PC-3 (cell line): ENCODE results near the gene SUGT1. TPM values are rescaled to one million over a fixed set of nuclear protein-coding genes. Genes with fewer than 3 reads are reported as not detected.

Experiments
- ATAC-seq: fragments of 200-7000 bp; cut with Tn5 transposase; 2 replicates; pipeline ENCODE4 v1.9.1; 2020; ENCODE audit warnings: mild to moderate bottlenecking, moderate library complexity
- BruUV-seq: library from RNA; stranded (reverse); fragments of 400-500 nt; replicated peaks from 2 replicates; lab custom pipeline; 2021; lab: Mats Ljungman, UMichigan
- CTCF ChIA-PET: fragments of 300-600 bp; sonication (Branson Sonifier 250); formaldehyde crosslinking; loops from one replicate; lab custom pipeline; 2022; ENCODE audit warnings: antibody characterized with exemption; lab: Charles Lee
- POLR2A ChIA-PET: fragments of 300-600 bp; sonication (Branson Sonifier 250); formaldehyde crosslinking; loops from one replicate; lab custom pipeline; 2022; ENCODE audit warnings: antibody characterized with exemption; ENCODE audit not compliant: unreplicated experiment; lab: Charles Lee
- DNase-seq: peaks from one replicate; pipeline ENCODE4 v3.0.0-alpha.2; 2015
- H2AFZ ChIP-seq: fragments of 300-600 bp; sonication (generic); 2 replicates; pipeline ENCODE4 v1.6.0; 2016; ENCODE audit warnings: antibody characterized with exemption, low read length
- H3F3A ChIP-seq: fragments of 300-600 bp; sonication (generic); one replicate; pipeline ENCODE4 v1.6.0; 2017; ENCODE audit warnings: antibody characterized with exemption, low read length, control low read depth, mild to moderate bottlenecking; ENCODE audit not compliant: unreplicated experiment
- H3K27ac ChIP-seq: fragments of 300-600 bp; sonication (generic); 2 replicates; pipeline ENCODE4 v1.5.1; 2016; ENCODE audit warnings: mild to moderate bottlenecking, low read length
- H3K27me3 ChIP-seq: fragments of 300-600 bp; sonication (generic); 2 replicates; pipeline ENCODE4 v1.6.1; 2016; ENCODE audit warnings: low read length, mixed read lengths
- H3K36me3 ChIP-seq: fragments of 300-600 bp; sonication (generic); 2 replicates; pipeline ENCODE4 v1.6.1; 2016; ENCODE audit warnings: low read depth, mixed run types, low read length, mixed read lengths
- H3K4me1 ChIP-seq: fragments of 300-600 bp; sonication (generic); 2 replicates; pipeline ENCODE4 v1.5.1; 2016; ENCODE audit warnings: low read length; ENCODE audit not compliant: insufficient read depth
- H3K4me2 ChIP-seq: fragments of 300-600 bp; sonication (generic); 2 replicates; pipeline ENCODE4 v1.6.0; 2016; ENCODE audit warnings: low read length
- H3K4me3 ChIP-seq: fragments of 300-600 bp; sonication (generic); 2 replicates; pipeline ENCODE4 v1.5.1; 2016; ENCODE audit warnings: mild to moderate bottlenecking, low read length, mixed read lengths
- H3K79me2 ChIP-seq: fragments of 300-600 bp; sonication (generic); 2 replicates; pipeline ENCODE4 v1.6.1; 2017; ENCODE audit warnings: low read length, mixed read lengths
- H3K9ac ChIP-seq: fragments of 300-600 bp; sonication (generic); 2 replicates; pipeline ENCODE4 v1.6.0; 2016; ENCODE audit warnings: mild to moderate bottlenecking, low read length
- H3K9me2 ChIP-seq: fragments of 300-600 bp; sonication (generic); replicated peaks from 2 replicates; pipeline ENCODE4 v1.6.1; 2016; ENCODE audit warnings: mixed run types, low read length, mixed read lengths
- H3K9me3 ChIP-seq: fragments of 300-600 bp; sonication (generic); 2 replicates; pipeline ENCODE4 v1.6.1; 2016; ENCODE audit warnings: low read length, mixed read lengths
- H4K20me1 ChIP-seq: fragments of 300-600 bp; sonication (generic); 2 replicates; pipeline ENCODE4 v1.6.1; 2016; ENCODE audit warnings: low read length, mixed read lengths
- CTCF ChIP-seq: fragments of 300-600 bp; sonication (generic); conservative IDR thresholded peaks from 2 replicates; pipeline ENCODE4 v1.5.1; 2017; ENCODE audit warnings: antibody characterized with exemption, low read depth, mild to moderate bottlenecking, low read length
- EZH2 ChIP-seq: fragments of 300-600 bp; sonication (generic); IDR thresholded peaks from one replicate; pipeline ENCODE4 v1.6.1; 2017; ENCODE audit warnings: antibody characterized with exemption, mild to moderate bottlenecking, low read length; ENCODE audit not compliant: unreplicated experiment
- EZH2phosphoT487 ChIP-seq: fragments of 300-600 bp; sonication (generic); IDR thresholded peaks from 2 replicates; pipeline ENCODE4 v1.6.1; 2018; ENCODE audit warnings: mild to moderate bottlenecking, antibody characterized with exemption, low read length, borderline replicate concordance
- intact Hi-C: fragments of 100-400 bp; cut with micrococcal nuclease; formaldehyde crosslinking; loops from 2 replicates; pipeline ENCODE4 v1.9.0; 2023
- total RNA-seq: library from RNA; depleted of rRNA; stranded (reverse); fragments of >200 nt; gene quantifications from 2 replicates; pipeline ENCODE4 v1.2.3, GENCODE V29; 2014

Gene SUGT1
- total RNA-seq, 1 experiment from 2014 or later: 29.3 TPM

GRCh38 chr13:52652980-52653303 is 306 bp downstream of the SUGT1 start:
- intact Hi-C loops: loop anchor here (1.0 to 5.0 kb wide), 2 partner anchors 36 to 196 kb away; partner anchors contain the start of gene CKAP2
- POLR2A ChIA-PET: interaction anchor here (1.0 to 1.3 kb wide), 2 partner anchors 36 to 53 kb away, joined by 4 to 19 read pairs; no protein-coding TSS in a partner anchor
- TSS peak; percentile 67 for BruUV-seq
- H4K20me1 ChIP-seq: peaks cover 4% of the 10 kb centered on the region; the same call in 1 of the 2 replicates
- no peak for TF ChIP-seq CTCF
- no peak for TF ChIP-seq EZH2phosphoT487
- TF ChIP-seq EZH2: no peak
- H3K27ac ChIP-seq: peak overlapping the region; percentile 93
- H3K36me3 ChIP-seq: peaks cover 7% of the 10 kb centered on the region; the same call in 1 of the 2 replicates
- H2AFZ ChIP-seq: peak overlapping the region; percentile 77
- no peaks in the 10 kb centered on the region for H3K9me2 ChIP-seq
- no peaks in the 10 kb centered on the region for H3K27me3 ChIP-seq
- peak overlapping the region; percentile 92 for H3K4me2 ChIP-seq
- peak overlapping the region; percentile 97 for H3K4me3 ChIP-seq
- no peaks in the 10 kb centered on the region for H3K9me3 ChIP-seq
- peak overlapping the region; percentile 88 for H3K9ac ChIP-seq
- peaks cover 18% of the 10 kb centered on the region for H3K4me1 ChIP-seq
- no peaks in the 10 kb centered on the region for H3F3A ChIP-seq
- peaks cover 71% of the 10 kb centered on the region for H3K79me2 ChIP-seq
- peak; percentile 19 for ATAC-seq
- CTCF ChIA-PET: interaction anchor here (1.2 kb wide), 1 partner anchor 12 kb away, joined by 5 read pairs; no protein-coding TSS in a partner anchor
- no peak for DNase-seq

- H3K4me2 ChIP-seq: no peak overlapping the region
- no TSS peak for BruUV-seq
- no peaks in the 10 kb centered on the region for H3K9me2 ChIP-seq
- no peaks in the 10 kb centered on the region for H3F3A ChIP-seq
- no peak overlapping the region for H3K9ac ChIP-seq
- ATAC-seq (no peak), DNase-seq (no peak)
- H3K79me2 ChIP-seq: peaks cover 31% of the 10 kb centered on the region
- no peak overlapping the region for H2AFZ ChIP-seq
- H3K36me3 ChIP-seq: peaks cover 16% of the 10 kb centered on the region
- TF ChIP-seq CTCF (no peak), EZH2phosphoT487 (no peak), EZH2 (no peak)
- no peaks in the 10 kb centered on the region for H3K27me3 ChIP-seq
- no peak overlapping the region for H3K27ac ChIP-seq
- ChIA-PET CTCF (no interaction called here), POLR2A (no interaction called here)
- H3K4me3 ChIP-seq: no peak overlapping the region
- H4K20me1 ChIP-seq: no peaks in the 10 kb centered on the region
- H3K4me1 ChIP-seq: peaks cover 4% of the 10 kb centered on the region; the same call in 1 of the 2 replicates
- intact Hi-C loops: no loop called here
- H3K9me3 ChIP-seq: no peaks in the 10 kb centered on the region
Observed at GRCh38 chr13:52659340-52659739, 6.7 kb downstream of the SUGT1 start.

DNA sequence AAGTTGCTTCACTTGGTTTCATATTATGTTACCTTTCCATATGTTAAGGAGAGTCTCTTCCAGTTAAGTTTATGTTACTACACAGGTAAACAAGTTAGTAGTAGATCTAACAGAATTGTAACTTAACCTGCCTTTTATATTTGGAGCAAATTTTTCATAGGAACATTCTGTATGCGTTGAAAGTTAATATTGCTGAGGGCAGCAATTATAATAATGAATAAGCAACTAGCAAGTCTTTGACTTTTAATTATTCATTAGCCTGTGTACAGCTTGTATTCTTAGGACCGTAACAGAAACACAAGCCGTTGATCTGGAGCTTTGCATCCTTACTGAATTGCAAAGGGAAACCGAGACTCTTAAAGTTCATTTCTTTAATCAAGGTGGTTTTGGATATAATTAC is 11.6 kb downstream of the SUGT1 start:
- no peaks in the 10 kb centered on the region for H3F3A ChIP-seq
- H3K27ac ChIP-seq: no peak overlapping the region
- no peaks in the 10 kb centered on the region for H3K4me1 ChIP-seq
- no peaks in the 10 kb centered on the region for H3K27me3 ChIP-seq
- ChIA-PET CTCF (interaction anchor here (1.7 kb wide), 1 partner anchor 304 kb away, joined by 16 read pairs; no protein-coding TSS in a partner anchor), POLR2A (no interaction called here)
- no peak for ATAC-seq
- no TSS peak for BruUV-seq
- no peak for DNase-seq
- intact Hi-C loops: loop anchor here (2.0 kb wide), 2 partner anchors 145 to 305 kb away; no protein-coding TSS in a partner anchor
- H2AFZ ChIP-seq: no peak overlapping the region
- no peak overlapping the region for H3K9ac ChIP-seq
- no peak overlapping the region for H3K4me2 ChIP-seq
- no peaks in the 10 kb centered on the region for H3K9me2 ChIP-seq
- TF ChIP-seq CTCF: no peak
- TF ChIP-seq EZH2phosphoT487: no peak
- TF ChIP-seq EZH2: no peak
- peaks cover 26% of the 10 kb centered on the region for H3K36me3 ChIP-seq
- H3K79me2 ChIP-seq: no peaks in the 10 kb centered on the region
- no peaks in the 10 kb centered on the region for H3K9me3 ChIP-seq
- H4K20me1 ChIP-seq: no peaks in the 10 kb centered on the region
- H3K4me3 ChIP-seq: no peak overlapping the region
